Fibroblast of lung (primary cell): ENCODE measurements around the gene TSHZ2. TPM values are rescaled to one million over a fixed set of nuclear protein-coding genes. Genes with fewer than 3 reads are reported as not detected.

ENCODE experiments used
- DNase-seq, 2 donors: peaks; one replicate each; pipeline versions ENCODE4 v3.0.0 to v3.0.0-alpha.2; 2010; ENCODE audit warnings: low read depth in 2 of 2
- H2AFZ ChIP-seq: 2 replicates; pipeline ENCODE4 v1.5.1; 2012; ENCODE audit warnings: low read length, control low read depth, inconsistent platforms
- H3K27ac ChIP-seq: 2 replicates; pipeline ENCODE4 v1.5.1; 2011; ENCODE audit warnings: low read length, control low read depth; ENCODE audit not compliant: insufficient read depth
- H3K27me3 ChIP-seq: 2 replicates; pipeline ENCODE4 v1.5.1; 2011; ENCODE audit warnings: mild to moderate bottlenecking, low read length; ENCODE audit not compliant: control insufficient read depth, insufficient read depth
- H3K36me3 ChIP-seq: 2 replicates; pipeline ENCODE4 v1.5.1; 2011; ENCODE audit warnings: low read length; ENCODE audit not compliant: control insufficient read depth, insufficient read depth
- H3K4me1 ChIP-seq: 2 replicates; pipeline ENCODE4 v1.5.1; 2011; ENCODE audit warnings: low read length; ENCODE audit not compliant: control insufficient read depth, insufficient read depth; ENCODE audit errors: extremely low read depth
- H3K4me2 ChIP-seq: 2 replicates; pipeline ENCODE4 v1.5.1; 2011; ENCODE audit warnings: low read length, control low read depth; ENCODE audit not compliant: insufficient read depth; ENCODE audit errors: extremely low read depth
- H3K4me3 ChIP-seq, 4 experiments: fragments of 200-600 bp in 1 of 4; sonication (generic) in 1 of 4; replicated peaks in 1 of 4; 2 replicates each; pipeline ENCODE4 v1.5.1; 2011 to 2016; ENCODE audit warnings: low read length in 4 of 4, low read depth in 3 of 4, mild to moderate bottlenecking in 3 of 4, control low read depth in 2 of 4, inconsistent platforms in 1 of 4, mixed read lengths in 1 of 4; ENCODE audit not compliant: insufficient read depth in 1 of 4; ENCODE audit errors: control extremely low read depth in 1 of 4
- H3K79me2 ChIP-seq: 2 replicates; pipeline ENCODE4 v1.5.1; 2012; ENCODE audit warnings: mild to moderate bottlenecking, low read length, inconsistent platforms; ENCODE audit not compliant: control insufficient read depth, insufficient read depth
- H3K9ac ChIP-seq: 2 replicates; pipeline ENCODE4 v1.5.1; 2011; ENCODE audit warnings: mild to moderate bottlenecking, low read length, control low read depth; ENCODE audit not compliant: insufficient read depth
- H3K9me3 ChIP-seq: 2 replicates; pipeline ENCODE4 v1.5.1; 2012; ENCODE audit warnings: low read depth, low read length; ENCODE audit not compliant: control insufficient read depth, insufficient read depth
- H4K20me1 ChIP-seq: 2 replicates; pipeline ENCODE4 v1.5.1; 2011; ENCODE audit warnings: low read length; ENCODE audit not compliant: control insufficient read depth, insufficient read depth; ENCODE audit errors: extremely low read depth
- EZH2 ChIP-seq: IDR thresholded peaks from 2 replicates; pipeline ENCODE4 v1.5.1; 2012; ENCODE audit warnings: low read length, control low read depth, mild to moderate bottlenecking; ENCODE audit errors: missing control alignments
- polyA plus RNA-seq, 2 donors: library from polyadenylated mRNA; depleted of rRNA in 1 of 2; stranded (reverse) in 1 of 2; unstranded in 1 of 2; fragments of >200 nt; gene quantifications; 2 replicates each; pipeline ENCODE4 v1.2.1, GENCODE V29; 2011 to 2012; ENCODE audit warnings: missing spikeins in 1 of 2
- total RNA-seq: library from RNA; depleted of rRNA; stranded (reverse); fragments of >200 nt; gene quantifications from 2 replicates; pipeline ENCODE4 v1.2.1, GENCODE V29; 2014
- TF ChIP-seq, protein P1 (sequence below), 2 donors: IDR thresholded peaks in 1 of 2; conservative IDR thresholded peaks in 1 of 2; 1 replicate in 1 of 2; 2 replicates in 1 of 2; pipeline ENCODE4 v1.5.1; 2011 to 2012; ENCODE audit warnings: low read length in 2 of 2, control low read depth in 1 of 2, inconsistent platforms in 1 of 2, low read depth in 1 of 2, mild to moderate bottlenecking in 1 of 2

The TSHZ2 gene
- total and polyA plus RNA-seq, 2 donors (not counting 1 experiment from before 2014, with no cell fraction given), result 0.15 to 2.6 TPM

DNA sequence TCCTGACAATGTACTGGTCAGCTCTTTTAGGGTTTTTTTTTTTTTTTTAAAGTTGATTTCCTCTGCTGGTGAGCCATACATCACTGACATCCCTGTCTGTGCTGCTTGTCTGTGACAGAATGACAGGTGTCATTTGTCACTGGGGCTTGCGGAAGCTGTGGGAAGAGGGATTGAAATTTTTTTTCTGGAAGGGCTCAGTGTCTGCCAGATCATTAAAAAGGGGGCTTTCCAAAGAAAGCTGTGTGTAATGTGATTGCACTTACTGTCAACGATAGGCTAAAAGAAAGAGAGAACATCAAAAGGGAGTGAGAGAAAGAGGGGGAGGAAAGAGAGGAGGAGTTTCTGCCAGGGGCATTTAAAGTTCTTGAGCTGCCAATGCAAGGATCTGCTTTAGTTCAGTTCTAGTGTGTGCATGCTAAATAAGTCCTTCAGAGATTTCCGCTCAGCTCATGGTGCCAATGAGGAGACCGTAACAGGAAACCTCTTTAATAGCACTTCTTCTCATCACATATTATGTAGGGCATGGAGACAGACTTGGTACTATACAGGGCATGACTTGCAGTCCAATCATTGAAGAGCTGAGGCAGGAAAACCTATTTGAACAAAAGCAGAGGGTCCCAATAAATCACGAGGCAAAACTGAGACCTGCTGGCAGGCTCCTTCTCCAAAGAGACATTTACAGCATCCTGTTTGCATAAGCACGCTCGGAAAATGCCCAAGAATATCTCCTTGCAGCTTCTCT is 177.2 kb downstream of the TSHZ2 start:
- no peak for TF ChIP-seq EZH2
- TF ChIP-seq, protein P1, sequence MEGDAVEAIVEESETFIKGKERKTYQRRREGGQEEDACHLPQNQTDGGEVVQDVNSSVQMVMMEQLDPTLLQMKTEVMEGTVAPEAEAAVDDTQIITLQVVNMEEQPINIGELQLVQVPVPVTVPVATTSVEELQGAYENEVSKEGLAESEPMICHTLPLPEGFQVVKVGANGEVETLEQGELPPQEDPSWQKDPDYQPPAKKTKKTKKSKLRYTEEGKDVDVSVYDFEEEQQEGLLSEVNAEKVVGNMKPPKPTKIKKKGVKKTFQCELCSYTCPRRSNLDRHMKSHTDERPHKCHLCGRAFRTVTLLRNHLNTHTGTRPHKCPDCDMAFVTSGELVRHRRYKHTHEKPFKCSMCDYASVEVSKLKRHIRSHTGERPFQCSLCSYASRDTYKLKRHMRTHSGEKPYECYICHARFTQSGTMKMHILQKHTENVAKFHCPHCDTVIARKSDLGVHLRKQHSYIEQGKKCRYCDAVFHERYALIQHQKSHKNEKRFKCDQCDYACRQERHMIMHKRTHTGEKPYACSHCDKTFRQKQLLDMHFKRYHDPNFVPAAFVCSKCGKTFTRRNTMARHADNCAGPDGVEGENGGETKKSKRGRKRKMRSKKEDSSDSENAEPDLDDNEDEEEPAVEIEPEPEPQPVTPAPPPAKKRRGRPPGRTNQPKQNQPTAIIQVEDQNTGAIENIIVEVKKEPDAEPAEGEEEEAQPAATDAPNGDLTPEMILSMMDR (conservative IDR thresholded peaks at IDR 0.05 in 1 of 2, IDR thresholded peaks at IDR 0.05 in 1 of 2; ENCODE audit: low read depth in 1 of 2, low read length in 2 of 2), result no peak
- no peak overlapping the region for H3K4me3 ChIP-seq
- H3K4me1 ChIP-seq, result no peaks in the 10 kb centered on the region
- H3K27ac ChIP-seq, result no peak overlapping the region
- H4K20me1 ChIP-seq, result no peaks in the 10 kb centered on the region
- H3K4me2 ChIP-seq, result no peak overlapping the region
- no peak overlapping the region for H2AFZ ChIP-seq
- no peak overlapping the region for H3K9ac ChIP-seq
- no peaks in the 10 kb centered on the region for H3K9me3 ChIP-seq
- DNase-seq, result peak in 1 of 2 donors; percentile 54
- no peaks in the 10 kb centered on the region for H3K36me3 ChIP-seq
- H3K79me2 ChIP-seq, result no peaks in the 10 kb centered on the region
- no peaks in the 10 kb centered on the region for H3K27me3 ChIP-seq

DNA sequence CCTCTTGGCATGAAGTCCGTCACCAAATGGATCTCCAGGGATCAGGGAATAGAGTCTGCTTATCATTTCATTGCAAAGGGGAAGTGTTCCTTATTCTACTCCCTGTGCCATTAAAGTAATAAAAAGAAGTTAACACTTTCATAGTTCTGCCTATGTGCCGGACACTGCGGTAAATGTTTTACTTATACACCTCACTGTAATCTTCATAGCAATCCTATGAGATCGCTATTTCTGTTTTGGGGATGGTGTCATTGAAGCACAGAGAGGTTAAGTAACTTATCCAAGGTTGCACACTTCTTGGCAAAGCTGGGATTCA is 177.7 kb downstream of the TSHZ2 start:
- H3K9ac ChIP-seq, result no peak overlapping the region
- TF ChIP-seq, protein P1 (conservative IDR thresholded peaks at IDR 0.05 in 1 of 2, IDR thresholded peaks at IDR 0.05 in 1 of 2; ENCODE audit: low read depth in 1 of 2, low read length in 2 of 2), result no peak
- no peak overlapping the region for H3K27ac ChIP-seq
- H3K4me1 ChIP-seq, result no peaks in the 10 kb centered on the region
- H3K4me3 ChIP-seq, result no peak overlapping the region
- DNase-seq, result peak in 1 of 2 donors; percentile 15
- no peaks in the 10 kb centered on the region for H3K9me3 ChIP-seq
- H3K4me2 ChIP-seq, result no peak overlapping the region
- no peaks in the 10 kb centered on the region for H3K27me3 ChIP-seq
- H3K79me2 ChIP-seq, result no peaks in the 10 kb centered on the region
- no peaks in the 10 kb centered on the region for H4K20me1 ChIP-seq
- H2AFZ ChIP-seq, result no peak overlapping the region
- no peaks in the 10 kb centered on the region for H3K36me3 ChIP-seq

DNA sequence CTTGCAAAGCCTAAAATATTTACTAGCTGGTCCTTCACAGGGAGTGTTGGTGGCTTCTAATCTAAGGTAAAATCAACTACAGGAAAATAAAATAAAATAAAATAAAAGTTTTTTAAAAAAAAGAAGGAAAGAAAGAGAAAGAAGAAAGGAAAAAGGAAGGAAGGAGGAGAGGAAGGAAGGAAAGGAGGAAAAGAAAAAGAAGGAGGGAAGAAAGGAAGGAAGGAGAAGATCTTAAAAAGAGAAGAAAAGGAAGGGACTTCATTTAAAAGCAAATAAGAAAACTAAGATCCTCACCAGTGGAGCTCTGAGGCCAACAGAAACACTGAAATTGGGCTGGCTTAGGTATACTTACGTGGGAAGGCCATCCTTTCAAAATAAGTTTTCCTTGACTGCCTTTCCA is 178.4 kb downstream of the TSHZ2 start:
- no peak for DNase-seq
- Histone ChIP-seq H3K4me1 (no peaks in the 10 kb centered on the region), H3K4me3 (no peak overlapping the region), H3K27me3 (no peaks in the 10 kb centered on the region), H3K36me3 (no peaks in the 10 kb centered on the region), H3K79me2 (no peaks in the 10 kb centered on the region), H3K9ac (no peak overlapping the region), H3K27ac (no peak overlapping the region), H4K20me1 (no peaks in the 10 kb centered on the region), H2AFZ (no peak overlapping the region), H3K9me3 (no peaks in the 10 kb centered on the region), H3K4me2 (no peak overlapping the region)
- TF ChIP-seq, protein P1 (conservative IDR thresholded peaks at IDR 0.05 in 1 of 2, IDR thresholded peaks at IDR 0.05 in 1 of 2; ENCODE audit: low read depth in 1 of 2, low read length in 2 of 2), result no peak
- TF ChIP-seq EZH2, result no peak
